ENCODE results near the gene TMEM132E. TPM values are rescaled to one million over a fixed set of nuclear protein-coding genes. Genes with fewer than 3 reads are reported as not detected.

Gene TMEM132E
- total and polyA plus RNA-seq, 2 experiments from 2014 or later, result 0.16 to 0.45 TPM

GRCh38 chr17:34579979-34580684 is 750 bp downstream of the TMEM132E start:
- H3K79me2 ChIP-seq (replicated peaks; ENCODE audit: insufficient read depth), result no peaks in the 10 kb centered on the region
- no peaks in the 10 kb centered on the region for H3K9me2 ChIP-seq (ENCODE audit: insufficient read depth)
- Mint-ChIP-seq H3K4me1 (peaks cover 34% of the 10 kb centered on the region), H3K27ac (no peak overlapping the region), H3K36me3 (ENCODE audit: low read depth) (no peaks in the 10 kb centered on the region), H3K4me3 (peak overlapping the region; percentile 72), H3K27me3 (ENCODE audit: insufficient read depth, low read depth, poor library complexity) (peaks cover 90% of the 10 kb centered on the region), H3K9me3 (no peaks in the 10 kb centered on the region)
- no peak overlapping the region for H3K27ac ChIP-seq (ENCODE audit: low read depth)
- peaks cover 18% of the 10 kb centered on the region for H4K20me1 ChIP-seq (replicated peaks; ENCODE audit: insufficient read depth)
- peak; percentile 9 for ATAC-seq
- peak overlapping the region; percentile 66 for H3K4me3 ChIP-seq
- H3K36me3 ChIP-seq (ENCODE audit: insufficient read depth), result no peaks in the 10 kb centered on the region
- peaks cover 34% of the 10 kb centered on the region for H3K4me1 ChIP-seq (ENCODE audit: insufficient read depth)
- TF ChIP-seq, protein P1, sequence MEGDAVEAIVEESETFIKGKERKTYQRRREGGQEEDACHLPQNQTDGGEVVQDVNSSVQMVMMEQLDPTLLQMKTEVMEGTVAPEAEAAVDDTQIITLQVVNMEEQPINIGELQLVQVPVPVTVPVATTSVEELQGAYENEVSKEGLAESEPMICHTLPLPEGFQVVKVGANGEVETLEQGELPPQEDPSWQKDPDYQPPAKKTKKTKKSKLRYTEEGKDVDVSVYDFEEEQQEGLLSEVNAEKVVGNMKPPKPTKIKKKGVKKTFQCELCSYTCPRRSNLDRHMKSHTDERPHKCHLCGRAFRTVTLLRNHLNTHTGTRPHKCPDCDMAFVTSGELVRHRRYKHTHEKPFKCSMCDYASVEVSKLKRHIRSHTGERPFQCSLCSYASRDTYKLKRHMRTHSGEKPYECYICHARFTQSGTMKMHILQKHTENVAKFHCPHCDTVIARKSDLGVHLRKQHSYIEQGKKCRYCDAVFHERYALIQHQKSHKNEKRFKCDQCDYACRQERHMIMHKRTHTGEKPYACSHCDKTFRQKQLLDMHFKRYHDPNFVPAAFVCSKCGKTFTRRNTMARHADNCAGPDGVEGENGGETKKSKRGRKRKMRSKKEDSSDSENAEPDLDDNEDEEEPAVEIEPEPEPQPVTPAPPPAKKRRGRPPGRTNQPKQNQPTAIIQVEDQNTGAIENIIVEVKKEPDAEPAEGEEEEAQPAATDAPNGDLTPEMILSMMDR (conservative IDR thresholded peaks at IDR 0.05; ENCODE audit: low read depth in 2 of 2), result no peak
- TF ChIP-seq EZH2 (IDR thresholded peaks at IDR 0.05; ENCODE audit: low read depth, unreplicated experiment), result peak; percentile 96
- peak overlapping the region; percentile 95 for H2AFZ ChIP-seq
- peaks cover 100% of the 10 kb centered on the region for H3K27me3 ChIP-seq (ENCODE audit: insufficient read depth)
- 0 out of 2 replicates have a peak, but pooled peaks cover 5% of the 10 kb centered on the region for H3F3A ChIP-seq (replicated peaks; ENCODE audit: low read depth)
- peak; percentile 72 for DNase-seq (ENCODE audit: low spot score)
- peak overlapping the region; percentile 89 for H3K4me2 ChIP-seq

DNA sequence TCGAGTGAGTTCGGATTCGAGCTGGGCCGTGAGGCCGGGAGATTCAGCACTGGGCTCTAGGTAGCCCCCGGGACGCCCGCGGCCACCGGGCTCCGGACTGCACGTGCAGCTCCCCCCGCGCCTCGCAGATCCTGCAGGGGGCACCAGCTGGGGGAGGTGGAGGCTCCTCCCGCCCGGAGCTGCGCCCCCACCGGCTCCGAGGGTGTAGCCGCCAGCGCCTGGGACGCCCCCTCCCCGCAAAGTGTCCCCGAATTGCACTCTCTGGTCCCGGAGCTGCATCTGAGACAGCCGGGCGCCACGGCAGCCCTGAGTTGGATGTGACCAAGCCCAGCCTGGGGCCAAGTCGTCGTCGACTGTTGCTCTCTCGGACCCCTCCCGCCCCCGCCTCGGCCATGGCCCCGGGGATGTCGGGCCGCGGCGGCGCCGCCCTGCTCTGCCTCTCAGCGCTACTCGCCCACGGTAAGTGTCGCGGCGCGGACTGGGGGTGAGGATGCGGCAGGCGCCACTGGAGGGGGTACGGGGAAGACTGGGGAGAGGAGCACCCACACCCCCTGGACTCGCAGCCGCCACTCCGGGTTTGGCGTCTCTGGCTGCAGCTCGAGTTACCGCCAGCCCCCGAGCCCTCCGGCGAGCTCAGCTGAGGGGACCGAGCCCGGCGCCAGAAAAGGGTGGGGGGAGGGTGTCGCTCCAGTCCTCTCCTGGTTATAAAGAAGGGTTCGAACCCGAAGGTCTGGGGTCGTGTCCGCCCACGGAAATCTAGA is 1.5 kb downstream of the TMEM132E start:
- peaks cover 18% of the 10 kb centered on the region for H4K20me1 ChIP-seq (replicated peaks; ENCODE audit: insufficient read depth)
- peak overlapping the region; percentile 72 for H3K4me3 Mint-ChIP-seq
- H3K27ac Mint-ChIP-seq, result no peak overlapping the region

More for the DNA sequence above, 1.5 kb downstream of the TMEM132E start:
- H3K9me3 Mint-ChIP-seq, result no peaks in the 10 kb centered on the region
- ATAC-seq, result peak; percentile 5
- peaks cover 34% of the 10 kb centered on the region for H3K4me1 Mint-ChIP-seq
- Histone ChIP-seq H3K4me3 (peak overlapping the region; percentile 66), H2AFZ (peak overlapping the region; percentile 95), H3K4me2 (peak overlapping the region; percentile 89), H3K27ac (ENCODE audit: low read depth) (no peak overlapping the region), H3K4me1 (ENCODE audit: insufficient read depth) (peaks cover 34% of the 10 kb centered on the region), H3K79me2 (replicated peaks; ENCODE audit: insufficient read depth) (no peaks in the 10 kb centered on the region), H3F3A (replicated peaks; ENCODE audit: low read depth) (0 out of 2 replicates have a peak, but pooled peaks cover 5% of the 10 kb centered on the region), H3K27me3 (ENCODE audit: insufficient read depth) (peaks cover 100% of the 10 kb centered on the region), H3K9me2 (ENCODE audit: insufficient read depth) (no peaks in the 10 kb centered on the region), H3K36me3 (ENCODE audit: insufficient read depth) (no peaks in the 10 kb centered on the region)
- no peaks in the 10 kb centered on the region for H3K36me3 Mint-ChIP-seq (ENCODE audit: low read depth)
- peak; percentile 56 for DNase-seq (ENCODE audit: low spot score)
- TF ChIP-seq NANOG (IDR thresholded peaks at IDR 0.05; ENCODE audit: borderline replicate concordance) (no peak), EZH2 (IDR thresholded peaks at IDR 0.05; ENCODE audit: low read depth, unreplicated experiment) (peak; percentile 74), EZH2phosphoT487 (IDR thresholded peaks at IDR 0.05; ENCODE audit: unreplicated experiment) (no peak), STAT1 (IDR thresholded peaks at IDR 0.05; ENCODE audit: unreplicated experiment) (no peak)
- TF ChIP-seq, protein P2, sequence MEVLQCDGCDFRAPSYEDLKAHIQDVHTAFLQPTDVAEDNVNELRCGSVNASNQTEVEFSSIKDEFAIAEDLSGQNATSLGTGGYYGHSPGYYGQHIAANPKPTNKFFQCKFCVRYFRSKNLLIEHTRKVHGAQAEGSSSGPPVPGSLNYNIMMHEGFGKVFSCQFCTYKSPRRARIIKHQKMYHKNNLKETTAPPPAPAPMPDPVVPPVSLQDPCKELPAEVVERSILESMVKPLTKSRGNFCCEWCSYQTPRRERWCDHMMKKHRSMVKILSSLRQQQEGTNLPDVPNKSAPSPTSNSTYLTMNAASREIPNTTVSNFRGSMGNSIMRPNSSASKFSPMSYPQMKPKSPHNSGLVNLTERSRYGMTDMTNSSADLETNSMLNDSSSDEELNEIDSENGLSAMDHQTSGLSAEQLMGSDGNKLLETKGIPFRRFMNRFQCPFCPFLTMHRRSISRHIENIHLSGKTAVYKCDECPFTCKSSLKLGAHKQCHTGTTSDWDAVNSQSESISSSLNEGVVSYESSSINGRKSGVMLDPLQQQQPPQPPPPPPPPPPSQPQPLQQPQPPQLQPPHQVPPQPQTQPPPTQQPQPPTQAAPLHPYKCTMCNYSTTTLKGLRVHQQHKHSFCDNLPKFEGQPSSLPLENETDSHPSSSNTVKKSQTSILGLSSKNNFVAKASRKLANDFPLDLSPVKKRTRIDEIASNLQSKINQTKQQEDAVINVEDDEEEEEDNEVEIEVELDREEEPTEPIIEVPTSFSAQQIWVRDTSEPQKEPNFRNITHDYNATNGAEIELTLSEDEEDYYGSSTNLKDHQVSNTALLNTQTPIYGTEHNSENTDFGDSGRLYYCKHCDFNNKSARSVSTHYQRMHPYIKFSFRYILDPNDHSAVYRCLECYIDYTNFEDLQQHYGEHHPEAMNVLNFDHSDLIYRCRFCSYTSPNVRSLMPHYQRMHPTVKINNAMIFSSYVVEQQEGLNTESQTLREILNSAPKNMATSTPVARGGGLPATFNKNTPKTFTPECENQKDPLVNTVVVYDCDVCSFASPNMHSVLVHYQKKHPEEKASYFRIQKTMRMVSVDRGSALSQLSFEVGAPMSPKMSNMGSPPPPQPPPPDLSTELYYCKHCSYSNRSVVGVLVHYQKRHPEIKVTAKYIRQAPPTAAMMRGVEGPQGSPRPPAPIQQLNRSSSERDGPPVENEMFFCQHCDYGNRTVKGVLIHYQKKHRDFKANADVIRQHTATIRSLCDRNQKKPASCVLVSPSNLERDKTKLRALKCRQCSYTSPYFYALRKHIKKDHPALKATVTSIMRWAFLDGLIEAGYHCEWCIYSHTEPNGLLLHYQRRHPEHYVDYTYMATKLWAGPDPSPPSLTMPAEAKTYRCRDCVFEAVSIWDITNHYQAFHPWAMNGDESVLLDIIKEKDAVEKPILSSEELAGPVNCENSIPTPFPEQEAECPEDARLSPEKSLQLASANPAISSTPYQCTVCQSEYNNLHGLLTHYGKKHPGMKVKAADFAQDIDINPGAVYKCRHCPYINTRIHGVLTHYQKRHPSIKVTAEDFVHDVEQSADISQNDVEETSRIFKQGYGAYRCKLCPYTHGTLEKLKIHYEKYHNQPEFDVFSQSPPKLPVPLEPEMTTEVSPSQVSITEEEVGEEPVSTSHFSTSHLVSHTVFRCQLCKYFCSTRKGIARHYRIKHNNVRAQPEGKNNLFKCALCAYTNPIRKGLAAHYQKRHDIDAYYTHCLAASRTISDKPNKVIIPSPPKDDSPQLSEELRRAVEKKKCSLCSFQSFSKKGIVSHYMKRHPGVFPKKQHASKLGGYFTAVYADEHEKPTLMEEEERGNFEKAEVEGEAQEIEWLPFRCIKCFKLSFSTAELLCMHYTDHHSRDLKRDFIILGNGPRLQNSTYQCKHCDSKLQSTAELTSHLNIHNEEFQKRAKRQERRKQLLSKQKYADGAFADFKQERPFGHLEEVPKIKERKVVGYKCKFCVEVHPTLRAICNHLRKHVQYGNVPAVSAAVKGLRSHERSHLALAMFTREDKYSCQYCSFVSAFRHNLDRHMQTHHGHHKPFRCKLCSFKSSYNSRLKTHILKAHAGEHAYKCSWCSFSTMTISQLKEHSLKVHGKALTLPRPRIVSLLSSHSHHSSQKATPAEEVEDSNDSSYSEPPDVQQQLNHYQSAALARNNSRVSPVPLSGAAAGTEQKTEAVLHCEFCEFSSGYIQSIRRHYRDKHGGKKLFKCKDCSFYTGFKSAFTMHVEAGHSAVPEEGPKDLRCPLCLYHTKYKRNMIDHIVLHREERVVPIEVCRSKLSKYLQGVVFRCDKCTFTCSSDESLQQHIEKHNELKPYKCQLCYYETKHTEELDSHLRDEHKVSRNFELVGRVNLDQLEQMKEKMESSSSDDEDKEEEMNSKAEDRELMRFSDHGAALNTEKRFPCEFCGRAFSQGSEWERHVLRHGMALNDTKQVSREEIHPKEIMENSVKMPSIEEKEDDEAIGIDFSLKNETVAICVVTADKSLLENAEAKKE (CRISPR knock-in tag; IDR thresholded peaks at IDR 0.05), result no peak
- TF ChIP-seq, protein P1 (conservative IDR thresholded peaks at IDR 0.05; ENCODE audit: low read depth in 2 of 2), result peak in 1 of 2 experiments; percentile 32; a peak in 2 of 4 replicates
- H3K27me3 Mint-ChIP-seq (ENCODE audit: insufficient read depth, low read depth, poor library complexity), result peaks cover 97% of the 10 kb centered on the region
